Stimulated activated effector memory CD8-positive, alpha-beta T cell treated with anti-CD3 and anti-CD28 coated beads, Interleukin-12 subunit alpha, Interleukin-12 subunit beta, amount 100 ng/mL, for 72 hours (primary cell): ENCODE data around the gene CTNNA3.
A peak's percentile ranks its signal among the peaks of the same experiment; 100 is the strongest.

Source experiments
- ATAC-seq: fragments of 150-1000 bp; cut with Tn5 transposase; 2 replicates; pipeline ENCODE4 v1.10.0; 2021
- DNase-seq, 2 donors: peaks; one replicate each; pipeline ENCODE4 v3.0.0; 2021 to 2022; ENCODE audit warnings: low spot score in 2 of 2
- H3K27ac Mint-ChIP-seq: one replicate; pipeline ENCODE4 v1.8.0; 2022; ENCODE audit warnings: mild to moderate bottlenecking, mixed read lengths
- H3K36me3 Mint-ChIP-seq: one replicate; pipeline ENCODE4 v1.8.0; 2022; ENCODE audit warnings: mild to moderate bottlenecking, mixed read lengths
- H3K4me1 Mint-ChIP-seq: one replicate; pipeline ENCODE4 v1.8.0; 2022; ENCODE audit warnings: mixed read lengths
- H3K4me3 Mint-ChIP-seq: one replicate; pipeline ENCODE4 v1.8.0; 2022; ENCODE audit warnings: mild to moderate bottlenecking, mixed read lengths
- H3K9me3 Mint-ChIP-seq: one replicate; pipeline ENCODE4 v1.8.0; 2022; ENCODE audit warnings: mixed read lengths

Gene CTNNA3

DNA sequence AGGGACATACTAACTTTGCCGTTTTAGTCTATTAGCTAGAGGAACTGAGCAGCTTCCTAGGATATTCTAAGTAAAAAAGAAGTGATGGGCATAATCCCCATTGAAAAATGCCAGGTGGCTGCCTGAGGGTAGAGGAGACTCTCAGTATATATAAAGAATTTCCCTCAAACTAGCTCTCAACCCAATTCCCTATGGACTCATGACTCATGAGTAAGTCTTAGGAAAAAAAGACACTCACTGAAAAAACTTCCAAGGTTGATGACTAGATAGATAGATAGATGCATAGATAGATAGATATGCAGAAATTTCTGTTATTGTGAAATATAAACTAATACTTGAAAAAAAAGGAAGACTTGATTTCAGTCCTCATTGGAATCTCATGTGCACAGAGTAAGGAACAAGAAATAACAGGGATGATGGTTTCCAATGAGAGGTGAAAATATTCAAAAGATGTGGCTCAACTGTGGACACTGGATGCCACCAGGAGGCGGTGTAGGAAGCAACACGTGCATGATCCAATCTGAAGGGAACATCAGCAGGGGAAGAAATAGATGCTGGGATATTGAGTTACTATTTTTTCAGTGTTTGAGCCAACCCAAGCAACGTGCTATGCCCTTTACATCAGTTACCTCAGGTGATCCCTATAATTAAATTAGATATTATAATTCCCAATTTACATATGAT is 1481.1 kb downstream of the CTNNA3 start:
- H3K4me1 Mint-ChIP-seq = no peaks in the 10 kb centered on the region
- DNase-seq = no peak

GRCh38 chr10:66209025-66209424 is 1487.0 kb downstream of the CTNNA3 start:
- H3K27ac Mint-ChIP-seq = no peak overlapping the region

More for the DNA sequence above, 1481.1 kb downstream of the CTNNA3 start:
- ATAC-seq = no peak
- Mint-ChIP-seq H3K36me3 (no peaks in the 10 kb centered on the region), H3K4me3 (no peak overlapping the region), H3K9me3 (peaks cover 9% of the 10 kb centered on the region), H3K27ac (no peak overlapping the region)

DNA sequence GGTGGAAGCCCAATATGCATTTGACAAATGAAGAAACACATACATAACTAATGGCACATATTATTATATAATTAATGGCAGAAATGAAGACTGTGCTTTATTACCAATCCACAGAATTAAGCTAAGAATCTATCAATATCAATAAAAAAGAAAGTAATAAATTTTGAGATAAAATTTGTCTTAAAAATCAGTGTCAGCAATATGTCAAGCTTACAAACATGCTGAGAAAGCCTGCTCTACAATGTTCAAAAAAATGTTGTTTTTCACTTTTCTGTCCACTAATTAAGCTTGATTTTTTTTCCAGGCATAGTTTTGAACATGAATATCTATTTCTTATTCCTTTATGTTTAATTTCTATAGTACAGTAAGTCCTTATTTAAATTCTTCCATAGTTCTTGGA is 1491.2 kb downstream of the CTNNA3 start:
- no peaks in the 10 kb centered on the region for H3K36me3 Mint-ChIP-seq
- H3K27ac Mint-ChIP-seq = no peak overlapping the region
- H3K4me3 Mint-ChIP-seq = no peak overlapping the region
- no peak for DNase-seq
- no peaks in the 10 kb centered on the region for H3K4me1 Mint-ChIP-seq
- ATAC-seq = no peak
- H3K9me3 Mint-ChIP-seq = peaks cover 9% of the 10 kb centered on the region

More at GRCh38 chr10:66209025-66209424, 1487.0 kb downstream of the CTNNA3 start:
- Mint-ChIP-seq H3K4me1 (no peaks in the 10 kb centered on the region), H3K9me3 (peaks cover 5% of the 10 kb centered on the region), H3K36me3 (no peaks in the 10 kb centered on the region), H3K4me3 (no peak overlapping the region)
- DNase-seq = no peak
- ATAC-seq = no peak

GRCh38 chr10:66202101-66202500 is 1493.9 kb downstream of the CTNNA3 start:
- DNase-seq = no peak
- Mint-ChIP-seq H3K4me1 (no peaks in the 10 kb centered on the region), H3K4me3 (no peak overlapping the region), H3K9me3 (peaks cover 4% of the 10 kb centered on the region), H3K36me3 (no peaks in the 10 kb centered on the region), H3K27ac (no peak overlapping the region)
- no peak for ATAC-seq

GRCh38 chr10:66192162-66192831 is 1503.7 kb downstream of the CTNNA3 start:
- H3K9me3 Mint-ChIP-seq = no peaks in the 10 kb centered on the region
- no peaks in the 10 kb centered on the region for H3K36me3 Mint-ChIP-seq
- H3K4me1 Mint-ChIP-seq = no peaks in the 10 kb centered on the region
- ATAC-seq (no peak), DNase-seq (no peak)
- no peak overlapping the region for H3K4me3 Mint-ChIP-seq
- H3K27ac Mint-ChIP-seq = no peak overlapping the region

DNA sequence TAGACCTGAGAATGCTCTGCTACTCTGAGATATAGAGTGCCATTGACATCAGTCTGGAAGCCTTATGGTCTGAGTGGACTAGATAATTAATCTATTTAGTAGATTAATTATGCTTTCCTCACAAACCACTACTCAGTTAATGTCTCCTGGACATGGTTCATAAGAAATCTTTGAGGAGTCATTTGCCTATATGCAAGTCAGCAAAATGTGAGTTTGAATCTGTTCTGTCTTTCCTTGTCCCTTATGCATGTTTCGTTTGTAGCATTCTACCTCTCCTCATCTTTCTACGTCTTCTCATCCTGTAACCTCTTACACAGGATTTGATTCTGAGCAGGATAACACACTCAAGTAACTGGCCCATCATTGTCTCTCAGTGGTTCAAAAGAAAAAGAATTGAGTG is 1505.6 kb downstream of the CTNNA3 start:
- no peaks in the 10 kb centered on the region for H3K4me1 Mint-ChIP-seq
- DNase-seq (no peak), ATAC-seq (no peak)
- no peaks in the 10 kb centered on the region for H3K36me3 Mint-ChIP-seq
- H3K27ac Mint-ChIP-seq = no peak overlapping the region
- no peak overlapping the region for H3K4me3 Mint-ChIP-seq
- no peaks in the 10 kb centered on the region for H3K9me3 Mint-ChIP-seq

- Mint-ChIP-seq H3K27ac (no peak overlapping the region), H3K4me3 (no peak overlapping the region), H3K36me3 (no peaks in the 10 kb centered on the region), H3K9me3 (no peaks in the 10 kb centered on the region), H3K4me1 (no peaks in the 10 kb centered on the region)
- DNase-seq (no peak), ATAC-seq (no peak)
Measured at GRCh38 chr10:66189271-66189670, 1506.7 kb downstream of the CTNNA3 start.

- H3K36me3 Mint-ChIP-seq = no peaks in the 10 kb centered on the region
- DNase-seq (no peak), ATAC-seq (no peak)
- H3K9me3 Mint-ChIP-seq = no peaks in the 10 kb centered on the region
- no peak overlapping the region for H3K27ac Mint-ChIP-seq
- H3K4me1 Mint-ChIP-seq = no peaks in the 10 kb centered on the region
- no peak overlapping the region for H3K4me3 Mint-ChIP-seq
Measured at GRCh38 chr10:66187053-66187733, 1508.8 kb downstream of the CTNNA3 start.

DNA sequence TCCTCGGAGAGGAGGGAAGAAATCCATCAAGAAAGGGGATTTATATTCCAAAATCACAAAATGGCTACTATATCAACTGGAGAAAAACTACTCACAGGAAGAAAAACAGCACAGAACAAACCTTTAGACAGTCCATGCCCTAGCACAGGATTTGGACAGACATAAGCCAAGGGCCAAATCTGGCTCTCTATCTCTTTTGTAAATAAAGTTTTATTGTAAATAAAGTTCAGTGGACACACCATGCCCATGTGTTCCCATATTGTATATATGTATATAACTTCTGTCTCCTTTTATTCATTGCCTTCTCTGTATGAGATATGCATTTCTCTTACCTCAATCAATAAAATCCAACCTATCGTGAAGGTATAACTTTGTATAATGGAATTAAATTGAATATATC is 1513.0 kb downstream of the CTNNA3 start:
- Mint-ChIP-seq H3K4me1 (no peaks in the 10 kb centered on the region), H3K4me3 (no peak overlapping the region), H3K36me3 (no peaks in the 10 kb centered on the region), H3K27ac (no peak overlapping the region), H3K9me3 (no peaks in the 10 kb centered on the region)
- ATAC-seq = no peak
- no peak for DNase-seq

DNA sequence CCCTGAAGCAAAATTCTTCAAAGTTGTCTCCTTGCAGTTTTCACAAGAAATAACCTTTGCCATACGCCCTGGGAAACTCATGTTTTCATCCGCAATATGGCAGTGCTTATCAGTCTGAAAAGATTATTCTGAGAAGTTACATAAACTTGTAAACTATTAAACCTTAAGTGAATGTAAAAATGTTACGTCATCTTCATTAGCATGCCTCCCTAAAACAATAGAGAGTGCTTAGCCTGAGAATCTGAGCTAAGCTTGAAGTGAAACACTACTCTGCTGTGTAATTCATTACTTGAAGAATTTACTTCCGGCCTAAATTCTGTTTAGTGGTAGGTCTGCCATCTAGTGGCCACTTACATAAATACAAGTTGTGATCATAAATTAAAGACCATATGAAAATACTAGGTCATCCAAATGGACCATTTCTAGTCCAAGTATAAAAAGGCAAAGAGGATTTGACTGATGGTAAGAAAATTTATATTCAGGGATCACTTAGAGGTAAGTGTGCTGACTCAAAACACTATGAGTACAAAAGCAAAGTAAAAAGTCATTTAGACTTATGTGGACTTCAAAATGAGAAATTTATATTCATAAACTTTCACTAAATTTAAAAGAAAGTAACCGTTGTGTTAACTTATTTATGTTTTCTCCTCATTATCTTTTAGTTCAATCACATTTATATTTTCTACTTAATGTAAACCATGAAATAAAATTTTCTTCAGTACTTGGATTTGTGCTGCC is 1515.2 kb downstream of the CTNNA3 start:
- Mint-ChIP-seq H3K4me1 (no peaks in the 10 kb centered on the region), H3K27ac (no peak overlapping the region), H3K9me3 (no peaks in the 10 kb centered on the region), H3K4me3 (no peak overlapping the region), H3K36me3 (no peaks in the 10 kb centered on the region)
- DNase-seq = peak in 1 of 2 donors; percentile 3
- peak; percentile 26 for ATAC-seq

- DNase-seq (no peak), ATAC-seq (no peak)
- Mint-ChIP-seq H3K36me3 (no peaks in the 10 kb centered on the region), H3K4me3 (no peak overlapping the region), H3K27ac (no peak overlapping the region), H3K9me3 (no peaks in the 10 kb centered on the region), H3K4me1 (no peaks in the 10 kb centered on the region)
Measured at GRCh38 chr10:66180021-66180420, 1516.0 kb downstream of the CTNNA3 start.

DNA sequence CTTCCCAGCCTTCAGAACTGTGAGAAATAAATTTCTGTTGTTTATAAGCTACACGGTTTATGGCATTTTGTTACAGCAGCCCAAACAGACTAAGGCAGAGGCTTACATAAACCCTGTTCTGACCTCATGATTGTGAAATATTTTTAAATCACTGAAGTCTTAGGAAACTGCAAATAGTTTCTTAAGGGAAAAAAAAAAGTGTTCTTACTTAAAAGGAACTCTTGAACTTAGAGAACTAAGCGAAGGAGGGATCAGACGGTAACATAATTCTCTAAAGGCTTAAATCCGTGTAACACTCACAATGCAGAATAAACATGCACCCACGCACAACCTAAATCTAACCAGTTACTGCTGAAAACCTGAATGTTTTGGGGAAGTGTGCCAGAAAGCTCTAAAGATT is 1519.2 kb downstream of the CTNNA3 start:
- Mint-ChIP-seq H3K27ac (no peak overlapping the region), H3K36me3 (no peaks in the 10 kb centered on the region), H3K4me1 (no peaks in the 10 kb centered on the region), H3K4me3 (no peak overlapping the region), H3K9me3 (peaks cover 3% of the 10 kb centered on the region)
- ATAC-seq (no peak), DNase-seq (no peak)

- no peaks in the 10 kb centered on the region for H3K36me3 Mint-ChIP-seq
- H3K4me1 Mint-ChIP-seq = no peaks in the 10 kb centered on the region
- H3K4me3 Mint-ChIP-seq = no peak overlapping the region
- H3K9me3 Mint-ChIP-seq = peaks cover 1% of the 10 kb centered on the region
- ATAC-seq (no peak), DNase-seq (no peak)
- H3K27ac Mint-ChIP-seq = no peak overlapping the region
Measured at GRCh38 chr10:66167816-66168215, 1528.2 kb downstream of the CTNNA3 start.

DNA sequence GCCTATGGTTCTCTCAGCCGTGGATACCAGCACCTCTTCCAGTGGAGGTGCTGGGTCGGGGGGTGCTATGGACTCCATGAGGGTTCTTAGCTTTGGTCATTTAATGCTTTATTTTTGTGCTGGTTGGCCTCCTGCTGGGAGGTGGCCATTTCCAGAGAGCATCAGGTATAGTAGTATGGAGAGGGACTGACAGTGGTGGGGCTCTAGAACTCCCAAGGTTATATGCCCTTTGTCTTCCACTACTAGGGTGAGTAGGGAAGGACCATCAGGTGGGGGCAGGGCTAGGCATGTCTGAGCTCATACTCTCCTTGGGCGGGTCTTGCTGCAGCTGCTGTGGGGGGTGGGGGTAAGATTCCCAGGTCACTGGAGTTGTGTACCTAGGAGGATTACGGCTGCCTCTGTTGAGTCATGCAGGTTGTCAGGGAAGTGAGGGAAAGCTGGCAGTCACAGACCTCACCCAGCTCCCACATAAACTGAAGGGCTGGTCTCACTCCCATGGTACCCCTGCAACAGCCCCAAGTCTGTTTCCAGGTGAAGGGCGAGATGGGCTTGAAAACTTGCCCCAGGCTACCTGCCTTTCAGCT is 1533.3 kb downstream of the CTNNA3 start:
- Mint-ChIP-seq H3K4me3 (no peak overlapping the region), H3K9me3 (peaks cover 12% of the 10 kb centered on the region), H3K36me3 (no peaks in the 10 kb centered on the region), H3K27ac (no peak overlapping the region), H3K4me1 (no peaks in the 10 kb centered on the region)
- no peak for ATAC-seq
- DNase-seq = no peak

- H3K9me3 Mint-ChIP-seq = peaks cover 1% of the 10 kb centered on the region
- no peak overlapping the region for H3K4me3 Mint-ChIP-seq
- H3K27ac Mint-ChIP-seq = no peak overlapping the region
- DNase-seq = no peak
- H3K36me3 Mint-ChIP-seq = no peaks in the 10 kb centered on the region
- no peak for ATAC-seq
- no peaks in the 10 kb centered on the region for H3K4me1 Mint-ChIP-seq
Measured at GRCh38 chr10:66151346-66151745, 1544.6 kb downstream of the CTNNA3 start.
